GM19099 (cell line): ENCODE results near the gene MKNK2.

Experiments
- POLR2A ChIP-seq: IDR thresholded peaks from 3 replicates; pipeline ENCODE4 v1.6.1; 2011; ENCODE audit warnings: low read depth; ENCODE audit not compliant: insufficient read length; ENCODE audit errors: extremely low read depth

MKNK2 gene

GRCh38 chr19:2010135-2010668, 40.8 kb downstream of the MKNK2 start:
- TF ChIP-seq POLR2A, result no peak

- no peak for TF ChIP-seq POLR2A
Observed at GRCh38 chr19:2003874-2004273, 47.2 kb downstream of the MKNK2 start.

- no peak for TF ChIP-seq POLR2A
Observed at GRCh38 chr19:1999856-2000515, 51.1 kb downstream of the MKNK2 start.

DNA sequence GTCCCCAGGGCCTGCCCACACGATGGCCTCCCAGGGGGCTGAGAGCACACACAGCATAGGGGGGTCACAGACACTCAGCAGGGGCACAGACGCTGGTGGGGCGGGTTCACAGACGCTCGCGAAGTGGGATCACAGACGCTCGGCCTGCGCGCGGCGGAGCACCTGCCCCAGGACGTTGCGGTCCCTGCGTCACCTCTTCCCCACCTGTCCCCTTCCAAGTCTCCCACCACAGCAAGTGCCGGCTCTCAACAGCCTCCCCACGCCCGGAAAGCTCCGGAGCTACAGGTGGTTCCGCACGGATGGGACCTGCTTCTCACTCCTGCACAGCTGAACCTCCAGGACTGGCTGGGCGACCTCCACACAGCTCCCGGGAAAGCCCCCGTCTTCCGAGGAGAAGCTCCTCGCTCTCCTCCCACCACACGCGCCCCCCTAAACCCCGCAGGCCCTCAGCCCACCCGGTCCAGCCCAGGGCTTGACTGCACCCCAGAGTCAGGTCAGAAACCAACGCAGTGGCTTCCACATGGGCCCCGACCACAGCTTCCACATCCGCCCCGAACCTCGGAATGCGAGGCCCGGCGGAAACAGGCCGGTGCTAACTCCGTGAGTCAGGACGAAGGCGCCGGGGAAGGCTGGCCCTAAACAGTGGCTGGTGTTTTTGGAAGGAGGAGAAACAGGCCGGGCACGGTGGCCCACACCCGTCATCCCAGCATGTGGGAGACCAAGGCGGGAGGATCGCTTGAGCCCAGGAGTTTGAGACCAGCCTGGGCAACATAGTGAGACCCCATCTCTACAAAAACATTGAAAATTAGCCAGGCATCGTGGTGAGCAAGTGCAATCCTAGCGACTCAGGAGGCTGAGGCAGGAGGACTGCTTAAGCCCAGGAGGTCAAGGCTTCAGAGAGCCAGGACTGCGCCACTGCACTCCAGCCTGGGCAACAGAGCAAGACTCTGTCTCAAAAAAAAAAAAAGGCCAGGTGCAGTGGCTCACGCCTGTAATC, 52.0 kb downstream of the MKNK2 start:
- TF ChIP-seq POLR2A, result no peak

GRCh38 chr19:1997353-1998233, 53.5 kb downstream of the MKNK2 start:
- no peak for TF ChIP-seq POLR2A

DNA sequence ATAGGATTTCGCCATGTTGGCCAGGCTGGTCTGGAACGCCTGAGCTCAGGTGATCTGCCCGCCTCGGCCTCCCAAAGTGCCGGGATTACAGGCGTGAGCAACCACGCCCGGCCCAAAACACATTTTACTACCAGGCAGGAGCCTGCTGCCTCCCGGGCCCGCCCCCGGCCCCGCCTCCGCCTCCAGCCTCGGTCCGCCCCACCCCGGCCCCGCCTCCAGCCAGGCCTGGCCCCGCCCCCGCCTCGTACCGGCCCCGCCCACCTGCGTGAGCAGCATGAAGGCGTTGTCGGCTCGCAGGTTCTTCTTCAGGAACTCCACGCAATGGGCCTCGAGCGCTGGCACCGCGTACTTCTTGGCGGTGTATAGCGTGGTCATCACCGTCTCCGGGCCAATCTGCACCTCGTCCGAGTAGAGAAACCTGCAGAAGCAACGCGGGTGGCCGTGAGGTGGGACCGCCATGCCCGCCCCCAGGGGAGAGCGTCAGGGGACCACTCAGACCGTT, 58.2 kb downstream of the MKNK2 start:
- TF ChIP-seq POLR2A, result no peak

DNA sequence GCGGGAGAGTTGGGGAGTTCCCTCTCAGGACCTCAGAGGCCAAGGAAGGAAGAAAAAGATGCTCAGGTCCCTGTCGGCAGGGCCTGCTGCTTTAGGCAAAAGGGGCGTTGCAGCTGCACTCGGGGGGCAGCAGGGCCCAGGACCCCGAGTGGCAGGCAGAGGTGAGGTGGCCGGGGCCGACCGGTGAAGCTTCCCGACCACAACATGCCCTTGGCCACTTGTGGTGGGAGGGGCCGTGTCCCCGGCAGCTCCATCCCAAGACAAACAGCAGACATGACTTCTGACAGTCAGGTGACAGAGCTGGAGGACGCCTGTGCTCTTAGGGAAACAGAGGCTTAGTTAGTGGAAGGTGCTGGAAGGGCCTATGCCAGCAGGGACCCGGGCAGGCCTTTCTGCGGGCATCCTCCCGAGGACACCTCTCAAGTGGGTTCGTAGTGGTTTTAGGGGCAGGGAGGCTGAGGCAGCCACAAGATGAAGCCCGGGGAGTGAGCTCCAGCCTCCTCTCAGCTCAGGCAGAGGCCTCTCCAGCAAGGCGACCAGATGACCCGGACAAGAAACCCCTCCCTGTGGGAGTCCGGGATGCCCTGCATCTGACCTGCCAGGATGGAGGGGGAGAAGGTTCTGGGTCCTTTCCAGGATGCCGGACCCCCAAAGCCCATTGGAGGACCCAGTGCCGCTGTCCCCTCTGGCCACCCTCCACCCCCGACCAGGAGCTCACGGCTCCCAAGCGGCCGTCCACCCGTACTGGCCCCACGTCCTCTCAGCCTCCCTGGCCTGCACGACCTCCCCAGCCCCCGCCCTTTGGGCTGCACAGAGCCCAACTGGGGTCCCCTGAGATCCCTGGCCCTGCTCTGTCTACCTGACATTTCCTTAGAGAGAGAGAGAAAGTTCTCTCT, 59.8 kb downstream of the MKNK2 start:
- no peak for TF ChIP-seq POLR2A

DNA sequence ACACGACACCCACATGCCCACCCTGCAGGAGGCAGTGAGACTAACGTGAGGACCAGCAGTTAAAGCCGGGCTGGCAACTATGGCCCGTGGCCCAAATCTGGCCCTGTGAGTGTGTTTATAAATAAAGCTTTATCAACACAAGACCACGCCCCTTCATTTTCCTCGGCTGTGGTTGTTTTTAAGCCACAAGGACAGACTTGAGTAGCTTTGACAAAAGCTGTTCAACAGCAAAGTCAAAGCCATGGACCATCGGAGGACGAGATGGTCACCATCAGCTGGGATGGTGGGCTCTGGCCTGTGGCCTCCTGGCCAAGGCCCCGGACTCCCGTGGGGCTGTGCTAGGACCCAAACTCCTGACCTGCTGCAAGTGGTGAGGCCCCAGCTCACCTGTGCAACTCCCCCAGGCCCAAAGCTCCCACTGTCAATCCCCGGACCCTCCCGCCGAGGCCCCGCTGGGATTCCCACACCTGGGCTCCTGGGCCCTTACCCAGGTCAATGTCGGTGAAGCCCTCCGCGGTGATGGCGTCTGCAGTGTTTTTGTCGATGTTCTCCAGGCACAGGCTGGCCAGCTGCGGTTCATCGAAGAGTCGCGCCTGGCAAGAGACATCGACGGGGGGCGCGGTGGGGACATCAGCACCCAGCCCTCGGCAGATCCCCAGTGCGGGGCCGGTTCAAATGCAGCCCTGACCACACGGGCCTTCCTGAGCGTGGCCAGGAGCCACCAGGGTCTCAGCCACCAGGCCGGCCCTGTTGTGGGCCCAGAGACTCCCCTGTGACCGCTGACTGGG, 60.6 kb downstream of the MKNK2 start:
- TF ChIP-seq POLR2A, result no peak

GRCh38 chr19:1989513-1990229, 61.4 kb downstream of the MKNK2 start:
- no peak for TF ChIP-seq POLR2A
